GM23248 (cell line): ENCODE data around the gene ACTL10.

Experiments used
- EZH2 ChIP-seq: fragments of 200-600 bp; sonication (generic); IDR thresholded peaks from 2 replicates; pipeline ENCODE4 v1.6.1; 2018; ENCODE audit warnings: antibody characterized with exemption, mild to moderate bottlenecking; ENCODE audit not compliant: insufficient read depth, poor library complexity, severe bottlenecking
- EZH2phosphoT487 ChIP-seq: fragments of 200-600 bp; sonication (generic); IDR thresholded peaks from 2 replicates; pipeline ENCODE4 v1.6.1; 2018; ENCODE audit warnings: antibody characterized with exemption, moderate library complexity, mild to moderate bottlenecking, low read depth; ENCODE audit not compliant: insufficient read depth

GRCh38 chr20:33629979-33630378 is 36.8 kb upstream of the ACTL10 start:
- TF ChIP-seq EZH2 (no peak), EZH2phosphoT487 (no peak)
